PC-3 (cell line): ENCODE measurements around the gene SCN2B. TPM values are rescaled to one million over a fixed set of nuclear protein-coding genes. Genes with fewer than 3 reads are reported as not detected.

Experiments used
- ATAC-seq: fragments of 200-7000 bp; cut with Tn5 transposase; 2 replicates; pipeline ENCODE4 v1.9.1; 2020; ENCODE audit warnings: mild to moderate bottlenecking, moderate library complexity
- BruUV-seq: library from RNA; stranded (reverse); fragments of 400-500 nt; replicated peaks from 2 replicates; lab custom pipeline; 2021; lab: Mats Ljungman, UMichigan
- CTCF ChIA-PET: fragments of 300-600 bp; sonication (Branson Sonifier 250); formaldehyde crosslinking; loops from one replicate; lab custom pipeline; 2022; ENCODE audit warnings: antibody characterized with exemption; lab: Charles Lee
- POLR2A ChIA-PET: fragments of 300-600 bp; sonication (Branson Sonifier 250); formaldehyde crosslinking; loops from one replicate; lab custom pipeline; 2022; ENCODE audit warnings: antibody characterized with exemption; ENCODE audit not compliant: unreplicated experiment; lab: Charles Lee
- DNase-seq: peaks from one replicate; pipeline ENCODE4 v3.0.0-alpha.2; 2015
- H2AFZ ChIP-seq: fragments of 300-600 bp; sonication (generic); 2 replicates; pipeline ENCODE4 v1.6.0; 2016; ENCODE audit warnings: antibody characterized with exemption, low read length
- H3F3A ChIP-seq: fragments of 300-600 bp; sonication (generic); one replicate; pipeline ENCODE4 v1.6.0; 2017; ENCODE audit warnings: antibody characterized with exemption, low read length, control low read depth, mild to moderate bottlenecking; ENCODE audit not compliant: unreplicated experiment
- H3K27ac ChIP-seq: fragments of 300-600 bp; sonication (generic); 2 replicates; pipeline ENCODE4 v1.5.1; 2016; ENCODE audit warnings: mild to moderate bottlenecking, low read length
- H3K27me3 ChIP-seq: fragments of 300-600 bp; sonication (generic); 2 replicates; pipeline ENCODE4 v1.6.1; 2016; ENCODE audit warnings: low read length, mixed read lengths
- H3K36me3 ChIP-seq: fragments of 300-600 bp; sonication (generic); 2 replicates; pipeline ENCODE4 v1.6.1; 2016; ENCODE audit warnings: low read depth, mixed run types, low read length, mixed read lengths
- H3K4me1 ChIP-seq: fragments of 300-600 bp; sonication (generic); 2 replicates; pipeline ENCODE4 v1.5.1; 2016; ENCODE audit warnings: low read length; ENCODE audit not compliant: insufficient read depth
- H3K4me2 ChIP-seq: fragments of 300-600 bp; sonication (generic); 2 replicates; pipeline ENCODE4 v1.6.0; 2016; ENCODE audit warnings: low read length
- H3K4me3 ChIP-seq: fragments of 300-600 bp; sonication (generic); 2 replicates; pipeline ENCODE4 v1.5.1; 2016; ENCODE audit warnings: mild to moderate bottlenecking, low read length, mixed read lengths
- H3K79me2 ChIP-seq: fragments of 300-600 bp; sonication (generic); 2 replicates; pipeline ENCODE4 v1.6.1; 2017; ENCODE audit warnings: low read length, mixed read lengths
- H3K9ac ChIP-seq: fragments of 300-600 bp; sonication (generic); 2 replicates; pipeline ENCODE4 v1.6.0; 2016; ENCODE audit warnings: mild to moderate bottlenecking, low read length
- H3K9me2 ChIP-seq: fragments of 300-600 bp; sonication (generic); replicated peaks from 2 replicates; pipeline ENCODE4 v1.6.1; 2016; ENCODE audit warnings: mixed run types, low read length, mixed read lengths
- H3K9me3 ChIP-seq: fragments of 300-600 bp; sonication (generic); 2 replicates; pipeline ENCODE4 v1.6.1; 2016; ENCODE audit warnings: low read length, mixed read lengths
- H4K20me1 ChIP-seq: fragments of 300-600 bp; sonication (generic); 2 replicates; pipeline ENCODE4 v1.6.1; 2016; ENCODE audit warnings: low read length, mixed read lengths
- CTCF ChIP-seq: fragments of 300-600 bp; sonication (generic); conservative IDR thresholded peaks from 2 replicates; pipeline ENCODE4 v1.5.1; 2017; ENCODE audit warnings: antibody characterized with exemption, low read depth, mild to moderate bottlenecking, low read length
- EZH2 ChIP-seq: fragments of 300-600 bp; sonication (generic); IDR thresholded peaks from one replicate; pipeline ENCODE4 v1.6.1; 2017; ENCODE audit warnings: antibody characterized with exemption, mild to moderate bottlenecking, low read length; ENCODE audit not compliant: unreplicated experiment
- EZH2phosphoT487 ChIP-seq: fragments of 300-600 bp; sonication (generic); IDR thresholded peaks from 2 replicates; pipeline ENCODE4 v1.6.1; 2018; ENCODE audit warnings: mild to moderate bottlenecking, antibody characterized with exemption, low read length, borderline replicate concordance
- intact Hi-C: fragments of 100-400 bp; cut with micrococcal nuclease; formaldehyde crosslinking; loops from 2 replicates; pipeline ENCODE4 v1.9.0; 2023
- total RNA-seq: library from RNA; depleted of rRNA; stranded (reverse); fragments of >200 nt; gene quantifications from 2 replicates; pipeline ENCODE4 v1.2.3, GENCODE V29; 2014

The SCN2B gene
- total RNA-seq, 1 experiment from 2014 or later: not detected

GRCh38 chr11:118202599-118203422 lies 26.4 kb upstream of the SCN2B start:
- Histone ChIP-seq H3K4me1 (peaks cover 5% of the 10 kb centered on the region; the same call in 1 of the 2 replicates), H3K9ac (no peak overlapping the region), H3K4me2 (no peak overlapping the region), H3K27ac (no peak overlapping the region), H3K9me2 (no peaks in the 10 kb centered on the region), H2AFZ (no peak overlapping the region), H3K79me2 (no peaks in the 10 kb centered on the region), H3K9me3 (no peaks in the 10 kb centered on the region), H3K4me3 (no peak overlapping the region), H3F3A (no peaks in the 10 kb centered on the region), H3K27me3 (peaks cover 14% of the 10 kb centered on the region), H4K20me1 (no peaks in the 10 kb centered on the region), H3K36me3 (no peaks in the 10 kb centered on the region)
- intact Hi-C loops: no loop called here
- no peak for DNase-seq
- ChIA-PET CTCF (no interaction called here), POLR2A (no interaction called here)
- BruUV-seq: no TSS peak
- ATAC-seq: no peak
- no peak for TF ChIP-seq EZH2phosphoT487
- no peak for TF ChIP-seq CTCF
- TF ChIP-seq EZH2: no peak

GRCh38 chr11:118201966-118202365 lies 25.5 kb upstream of the SCN2B start:
- intact Hi-C loops: no loop called here
- Histone ChIP-seq H3F3A (no peaks in the 10 kb centered on the region), H2AFZ (no peak overlapping the region), H3K4me1 (peaks cover 5% of the 10 kb centered on the region; the same call in 1 of the 2 replicates), H3K27me3 (peaks cover 12% of the 10 kb centered on the region), H3K9ac (no peak overlapping the region), H3K9me2 (no peaks in the 10 kb centered on the region), H4K20me1 (no peaks in the 10 kb centered on the region), H3K36me3 (no peaks in the 10 kb centered on the region), H3K9me3 (no peaks in the 10 kb centered on the region), H3K27ac (no peak overlapping the region), H3K4me2 (no peak overlapping the region), H3K79me2 (no peaks in the 10 kb centered on the region), H3K4me3 (no peak overlapping the region)
- CTCF ChIA-PET: no interaction called here
- ATAC-seq (no peak), DNase-seq (no peak)
- POLR2A ChIA-PET: no interaction called here
- no peak for TF ChIP-seq CTCF
- TF ChIP-seq EZH2phosphoT487: no peak
- TF ChIP-seq EZH2: no peak
- BruUV-seq: no TSS peak
